GM21529 (cell line): ENCODE data around the gene EEF1AKMT1.

Experiments used
- ATAC-seq: cut with Tn5 transposase; IDR thresholded peaks from one replicate; pipeline ENCODE4 v1.9.1; 2021; ENCODE audit not compliant: unreplicated experiment

Gene EEF1AKMT1

DNA sequence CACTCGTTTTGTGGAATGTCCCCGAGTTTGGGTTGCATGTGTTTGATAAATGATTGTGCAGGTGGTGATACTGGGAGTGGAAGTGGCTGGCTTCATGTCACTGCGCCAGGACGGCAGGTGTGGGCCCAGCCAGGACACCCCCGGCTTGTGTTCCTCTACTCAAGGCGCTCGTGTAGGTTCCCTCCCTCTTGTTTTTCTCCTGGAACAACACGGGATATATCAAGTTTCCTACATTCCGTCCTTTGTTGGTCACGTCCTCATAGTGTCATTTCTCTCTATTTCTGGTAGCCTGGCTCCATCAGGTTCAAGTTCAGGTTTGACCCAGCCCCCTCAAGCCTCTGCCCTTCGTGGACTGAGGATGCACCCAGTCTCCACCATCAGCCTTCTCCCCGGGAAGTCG lies 54.0 kb downstream of the EEF1AKMT1 start:
- ATAC-seq: no peak

GRCh38 chr13:20718958-20719566 lies 54.7 kb downstream of the EEF1AKMT1 start:
- ATAC-seq: no peak

GRCh38 chr13:20717581-20718542 lies 55.9 kb downstream of the EEF1AKMT1 start:
- ATAC-seq: no peak

DNA sequence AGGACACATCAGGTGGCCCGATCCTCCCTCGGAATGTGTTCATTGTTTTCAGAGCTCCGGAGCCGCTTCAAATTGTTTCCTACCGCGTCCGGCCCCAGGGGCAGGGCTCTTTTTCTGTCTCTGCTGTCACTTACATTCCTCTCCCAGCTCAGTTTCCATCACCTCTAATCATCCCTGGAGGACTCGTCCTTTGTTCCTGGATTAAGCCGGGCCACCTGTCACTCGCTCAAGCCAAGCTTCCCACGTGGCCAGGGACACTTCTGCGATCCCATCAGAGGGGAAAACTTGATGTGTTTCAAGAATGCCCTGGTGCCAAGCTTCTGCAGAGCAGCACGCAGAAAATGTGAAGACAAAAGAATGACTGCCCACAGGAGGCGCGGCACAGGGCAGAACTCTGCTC lies 56.8 kb downstream of the EEF1AKMT1 start:
- no peak for ATAC-seq

DNA sequence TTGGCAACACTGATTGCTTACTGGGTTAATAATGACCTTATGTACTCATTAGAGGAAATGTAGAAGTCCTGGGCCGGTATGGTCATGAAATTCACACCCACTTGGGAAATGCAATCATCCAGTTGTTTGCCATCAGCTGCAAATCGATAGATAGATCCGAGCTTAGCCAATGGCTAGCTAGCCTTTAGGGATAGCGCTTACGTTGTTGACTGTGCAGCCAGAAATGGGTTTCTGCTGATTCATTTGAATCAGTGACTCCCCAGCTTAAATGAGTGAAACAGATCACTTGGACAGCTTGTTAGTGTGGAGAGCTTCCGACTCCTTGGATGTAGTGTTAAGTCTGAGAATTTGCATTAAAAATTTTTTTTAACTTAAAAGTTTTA lies 58.4 kb downstream of the EEF1AKMT1 start:
- no peak for ATAC-seq

DNA sequence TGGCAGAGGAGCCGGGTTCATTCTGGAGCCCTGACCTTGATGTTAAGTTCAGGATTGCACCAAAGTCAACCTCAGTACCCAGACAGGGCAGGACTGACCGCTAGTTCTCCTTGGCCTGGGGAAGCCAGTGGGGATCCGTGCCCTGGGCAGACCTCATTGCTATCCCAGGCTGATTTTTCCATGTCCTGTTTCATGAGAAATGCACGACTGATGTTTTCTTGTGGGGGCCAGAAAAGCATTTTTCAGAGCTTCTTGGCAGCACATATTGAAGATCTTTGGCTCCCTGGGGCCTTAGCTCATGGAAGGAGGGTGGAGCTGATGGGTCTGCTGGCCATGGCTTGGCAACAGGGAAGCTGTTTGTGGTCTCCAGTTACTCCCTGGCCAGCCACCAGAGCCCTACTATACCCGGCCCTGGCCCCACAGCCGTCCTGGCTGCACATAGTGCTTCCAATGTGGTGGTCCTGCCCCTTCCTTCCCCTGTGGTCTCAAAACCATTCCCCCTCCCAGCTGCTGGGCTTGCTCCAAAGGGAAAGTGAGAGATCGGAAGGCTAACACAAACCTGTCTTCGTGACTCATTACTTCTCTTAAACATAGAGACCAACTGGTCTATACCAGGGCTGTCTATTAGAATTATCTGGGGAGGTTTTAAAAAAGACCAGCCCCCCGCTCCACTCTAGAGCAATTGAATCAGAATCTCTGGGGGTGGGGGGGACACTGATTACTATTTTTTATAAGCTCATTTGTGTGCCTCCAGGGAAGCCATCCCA lies 59.0 kb downstream of the EEF1AKMT1 start:
- ATAC-seq: no peak

DNA sequence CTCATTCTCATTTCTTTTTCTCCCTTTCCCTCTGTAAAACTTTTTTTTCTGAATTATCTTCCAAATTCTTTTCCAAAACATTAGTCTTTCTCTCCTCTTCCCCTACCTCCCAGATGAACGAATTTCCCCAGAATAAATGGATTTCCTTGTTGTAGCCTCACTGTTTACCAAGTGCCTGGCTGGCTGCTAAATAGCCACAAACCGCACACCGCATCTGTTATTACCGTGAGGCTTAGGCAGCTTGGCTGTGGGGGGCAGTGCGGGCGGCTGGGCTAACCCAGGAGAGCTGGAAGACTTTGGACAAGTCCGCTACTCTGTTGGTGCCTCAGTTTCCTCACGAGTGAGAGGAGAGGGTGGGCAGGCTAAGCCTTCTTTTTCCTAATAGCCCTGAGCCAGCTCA lies 59.6 kb downstream of the EEF1AKMT1 start:
- ATAC-seq: no peak

GRCh38 chr13:20713751-20714150 lies 60.0 kb downstream of the EEF1AKMT1 start:
- no peak for ATAC-seq

DNA sequence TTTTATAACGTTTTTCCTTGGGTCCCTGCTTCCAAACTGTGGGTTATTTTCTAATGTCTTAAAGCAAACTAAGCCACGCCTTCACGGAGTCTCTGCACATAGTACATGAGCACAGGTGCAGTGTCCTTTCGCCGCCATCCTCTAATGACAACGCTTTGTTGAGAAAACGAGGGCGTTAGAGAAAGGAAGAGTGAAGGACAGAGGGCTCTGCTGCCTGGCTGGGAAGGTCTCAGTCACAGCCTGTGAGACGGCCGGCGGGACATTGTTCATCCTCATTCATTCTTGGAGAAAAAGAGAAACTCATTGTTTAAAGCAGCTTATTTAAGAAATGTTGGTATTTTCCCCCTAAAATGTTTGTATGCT lies 60.8 kb downstream of the EEF1AKMT1 start:
- no peak for ATAC-seq

DNA sequence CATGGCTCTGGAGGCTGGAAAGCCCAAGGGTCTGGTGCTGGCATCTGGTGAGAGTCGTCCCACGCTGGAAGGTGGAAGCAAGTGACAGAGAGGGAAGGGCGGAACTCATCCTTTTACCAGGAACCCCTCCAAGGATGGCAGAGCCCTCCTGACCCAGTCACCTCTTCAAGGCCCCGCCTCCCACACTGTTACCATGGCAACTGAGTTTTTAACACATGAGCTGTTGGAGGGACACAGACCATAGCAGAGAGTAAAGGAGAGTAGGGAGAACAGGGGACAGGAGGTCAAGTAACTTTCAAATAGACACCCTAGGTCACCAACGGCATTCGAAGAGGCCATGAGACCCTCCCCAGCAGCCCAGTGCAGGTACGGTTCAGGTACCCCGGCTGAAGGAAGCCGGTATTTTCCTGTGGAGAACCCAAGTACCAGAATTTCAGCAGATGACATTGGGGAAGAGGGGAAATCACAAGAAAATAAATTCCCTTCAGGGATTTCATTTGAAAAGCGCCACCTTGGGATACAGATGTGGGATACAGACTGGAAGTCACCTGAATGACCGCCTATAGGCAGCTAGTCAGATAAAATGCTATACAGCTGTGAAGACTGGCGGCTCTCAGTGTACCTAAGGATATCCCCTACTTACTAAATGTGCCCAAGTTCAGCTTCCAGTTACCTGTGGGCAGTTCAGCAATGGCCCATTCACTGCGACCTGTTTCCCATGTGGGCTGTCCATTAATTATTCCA lies 62.3 kb downstream of the EEF1AKMT1 start:
- no peak for ATAC-seq

DNA sequence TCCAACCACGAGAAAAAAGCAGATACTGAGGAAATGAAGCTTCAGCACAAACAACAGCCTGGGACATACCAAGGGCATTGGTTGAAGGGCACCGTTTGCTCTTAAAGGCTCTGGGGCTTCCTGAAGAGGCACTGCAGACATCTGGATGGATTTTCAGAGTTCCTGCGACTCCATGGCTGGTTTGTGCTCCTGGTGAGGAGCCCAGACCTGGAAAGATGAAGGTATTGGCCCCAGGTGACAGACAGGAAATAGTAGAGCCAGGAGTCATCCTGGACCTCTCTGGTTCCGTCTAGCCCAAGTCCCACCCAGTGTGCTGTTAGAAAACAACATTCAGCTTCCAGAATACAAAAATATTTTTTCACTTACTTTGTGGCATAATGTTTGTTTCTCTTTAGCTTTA lies 64.0 kb downstream of the EEF1AKMT1 start:
- no peak for ATAC-seq

- no peak for ATAC-seq
These were observed 64.4 kb downstream of the EEF1AKMT1 start for GRCh38 chr13:20709369-20709768.

DNA sequence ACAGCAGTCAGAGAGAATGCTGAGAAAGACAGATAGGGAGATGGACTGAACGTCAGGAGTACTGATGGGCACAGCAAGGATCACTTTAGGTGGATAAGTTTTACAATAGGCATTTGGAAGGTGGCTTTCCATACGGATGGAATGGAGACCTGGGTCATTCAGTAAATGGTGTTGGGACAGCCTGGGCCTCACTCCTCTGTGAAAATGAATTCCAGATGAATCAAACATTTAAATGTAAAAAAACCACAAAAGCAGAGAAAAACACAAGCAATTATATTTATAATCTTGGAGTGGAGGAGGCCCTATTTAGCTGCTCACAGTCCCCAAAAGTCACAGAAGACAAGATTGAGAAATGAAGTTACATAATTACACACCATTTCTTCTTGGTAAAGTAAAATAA lies 65.5 kb downstream of the EEF1AKMT1 start:
- no peak for ATAC-seq

DNA sequence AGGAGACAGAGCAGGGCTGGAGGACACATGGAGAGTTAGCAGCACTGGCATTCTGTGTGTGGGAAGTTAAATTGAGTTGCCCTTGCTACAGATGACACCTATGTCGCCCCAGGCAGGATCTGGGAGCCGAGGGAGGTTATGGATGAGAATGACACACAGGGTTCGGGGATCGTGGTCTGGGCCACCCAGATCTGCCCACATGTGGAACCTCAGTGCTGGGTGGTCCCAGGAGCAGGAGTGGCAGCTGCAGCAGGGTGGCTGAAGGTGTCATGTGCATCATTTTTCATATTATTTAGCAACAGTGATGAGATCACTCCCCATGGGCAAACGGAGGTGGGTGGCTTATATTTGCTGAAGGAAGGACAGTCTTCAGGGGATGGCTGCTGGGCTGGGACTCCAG lies 67.1 kb downstream of the EEF1AKMT1 start:
- ATAC-seq: no peak

DNA sequence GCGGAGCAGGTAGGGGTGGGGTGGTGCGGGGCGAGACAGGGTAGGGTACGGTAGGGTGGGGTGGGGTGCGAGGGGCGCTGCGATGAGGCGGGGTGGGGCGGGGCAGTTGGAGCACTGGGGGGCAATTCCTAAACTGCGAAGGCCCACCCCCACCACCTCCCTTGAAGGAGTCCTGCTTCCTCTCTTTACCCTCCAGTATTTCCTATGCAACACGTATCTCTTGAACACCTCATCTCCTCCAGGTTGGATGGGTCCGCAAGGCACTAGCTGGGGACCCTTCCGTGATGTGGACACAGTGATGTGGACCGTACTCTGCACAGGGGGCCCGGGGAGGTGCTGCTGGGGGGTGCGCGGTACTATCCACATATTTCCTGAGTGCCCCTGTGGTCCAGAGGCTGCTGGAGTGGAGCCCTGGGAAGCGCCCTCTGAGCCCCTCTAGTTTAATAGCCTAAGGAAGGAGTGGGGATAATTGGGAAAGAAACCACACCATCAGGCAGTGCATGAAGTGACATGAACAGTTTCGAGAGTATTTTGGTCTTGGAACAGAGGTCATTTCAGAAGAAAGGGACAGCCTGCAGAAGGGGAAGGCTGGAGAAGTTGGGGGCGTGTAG lies 69.2 kb downstream of the EEF1AKMT1 start:
- no peak for ATAC-seq

DNA sequence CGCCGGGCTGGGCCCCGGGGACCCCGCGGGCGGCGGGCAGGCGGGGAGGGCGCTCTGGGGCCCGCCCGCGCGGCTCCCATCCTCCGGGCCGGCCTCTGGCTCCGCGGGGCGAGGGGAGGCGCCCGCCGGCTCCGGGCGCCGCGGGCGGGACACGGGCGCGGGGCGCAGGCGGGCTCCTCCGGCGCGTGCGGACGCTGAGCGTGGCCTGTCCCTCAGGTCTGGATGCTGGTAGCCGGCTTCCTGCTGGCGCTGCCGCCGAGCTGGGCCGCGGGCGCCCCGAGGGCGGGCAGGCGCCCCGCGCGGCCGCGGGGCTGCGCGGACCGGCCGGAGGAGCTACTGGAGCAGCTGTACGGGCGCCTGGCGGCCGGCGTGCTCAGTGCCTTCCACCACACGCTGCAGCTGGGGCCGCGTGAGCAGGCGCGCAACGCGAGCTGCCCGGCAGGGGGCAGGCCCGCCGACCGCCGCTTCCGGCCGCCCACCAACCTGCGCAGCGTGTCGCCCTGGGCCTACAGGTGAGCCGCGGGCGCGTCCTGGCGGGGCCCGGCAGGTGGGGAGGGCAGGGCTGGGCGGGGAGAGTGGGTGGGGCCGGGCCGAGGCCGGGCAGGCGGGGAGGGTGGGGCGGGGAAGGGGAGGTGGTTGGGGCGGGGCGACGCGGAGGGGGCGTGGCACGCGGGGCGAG lies 69.8 kb downstream of the EEF1AKMT1 start:
- ATAC-seq: peak; percentile 83

- peak; percentile 34 for ATAC-seq
These were observed 70.6 kb downstream of the EEF1AKMT1 start, which contains the start of gene IL17D for GRCh38 chr13:20702915-20703779. Gene IL17D, plus strand, starts transcription at chr13:20703699. Its CDS starts 303 bp downstream, at chr13:20704002.

DNA sequence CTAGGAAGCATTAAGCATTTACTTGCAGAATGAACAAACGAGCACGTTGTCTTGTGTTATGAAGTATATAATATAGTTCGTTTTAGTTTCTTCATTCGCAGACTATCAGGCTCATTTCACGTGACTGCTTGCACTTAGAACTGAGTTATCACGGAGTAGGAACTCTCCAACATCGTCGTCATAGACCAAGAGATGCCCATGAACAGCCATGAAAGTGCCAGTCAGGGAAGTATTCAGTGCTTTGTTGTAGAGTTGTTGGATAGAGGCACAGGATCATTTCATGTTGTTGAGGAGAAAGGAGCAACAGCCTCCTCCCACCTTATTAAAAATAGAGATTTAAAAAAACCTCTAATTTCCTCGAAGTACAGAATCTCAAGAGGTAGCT lies 71.2 kb downstream of the EEF1AKMT1 start:
- ATAC-seq: no peak

DNA sequence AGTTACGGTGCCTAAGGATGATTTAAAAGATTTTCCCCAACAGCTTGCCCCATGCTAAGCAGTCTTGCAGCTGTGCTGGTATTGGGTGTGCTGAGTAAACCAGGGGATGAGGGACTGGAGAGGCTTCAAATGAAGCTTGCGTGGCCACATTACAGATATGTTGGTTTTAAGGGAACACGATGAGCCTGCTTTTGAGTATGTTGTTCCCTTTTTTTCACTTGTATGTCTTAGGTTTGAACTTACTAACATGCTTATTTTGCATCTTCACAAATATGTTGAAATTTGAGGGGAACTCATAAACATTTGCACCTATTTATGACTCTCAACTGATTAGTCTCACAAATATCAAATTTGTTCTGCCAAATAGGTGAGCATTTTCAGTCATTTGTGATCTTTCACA lies 72.3 kb downstream of the EEF1AKMT1 start:
- ATAC-seq: no peak
